NCI-H2081 (cell line): ENCODE measurements around the gene GRIK4.

Experiments
- DNase-seq, 2 experiments: peaks; one replicate each; lab custom pipeline; 2025; lab: John Stamatoyannopoulos, UW

The GRIK4 gene

GRCh38 chr11:120667934-120668333 is 156.4 kb downstream of the GRIK4 start:
- no peak for DNase-seq

- DNase-seq, result no peak
These were observed 157.0 kb downstream of the GRIK4 start for GRCh38 chr11:120668537-120668936.

GRCh38 chr11:120674542-120674941 is 163.0 kb downstream of the GRIK4 start:
- no peak for DNase-seq

GRCh38 chr11:120675171-120675570 is 163.6 kb downstream of the GRIK4 start:
- DNase-seq, result no peak

GRCh38 chr11:120676991-120677390 is 165.4 kb downstream of the GRIK4 start:
- no peak for DNase-seq

- no peak for DNase-seq
These were observed 168.8 kb downstream of the GRIK4 start for GRCh38 chr11:120680322-120680721.

GRCh38 chr11:120681434-120682331 is 170.1 kb downstream of the GRIK4 start:
- peak in 1 of 2 experiments; percentile 31 for DNase-seq

GRCh38 chr11:120682332-120682649 is 170.7 kb downstream of the GRIK4 start:
- no peak for DNase-seq

- no peak for DNase-seq
These were observed 171.3 kb downstream of the GRIK4 start for GRCh38 chr11:120682866-120683265.

- no peak for DNase-seq
These were observed 175.0 kb downstream of the GRIK4 start for GRCh38 chr11:120686516-120686915.

- DNase-seq, result no peak
These were observed 176.6 kb downstream of the GRIK4 start for GRCh38 chr11:120688163-120688562.

GRCh38 chr11:120689596-120690275 is 178.2 kb downstream of the GRIK4 start:
- DNase-seq, result no peak

GRCh38 chr11:120690406-120690805 is 178.9 kb downstream of the GRIK4 start:
- DNase-seq, result no peak

GRCh38 chr11:120694726-120695125 is 183.2 kb downstream of the GRIK4 start:
- no peak for DNase-seq

- no peak for DNase-seq
These were observed 183.9 kb downstream of the GRIK4 start for GRCh38 chr11:120695426-120695825.

- DNase-seq, result no peak
These were observed 184.4 kb downstream of the GRIK4 start for GRCh38 chr11:120695939-120696338.

- no peak for DNase-seq
These were observed 185.2 kb downstream of the GRIK4 start for GRCh38 chr11:120696597-120697218.

- no peak for DNase-seq
These were observed 187.4 kb downstream of the GRIK4 start for GRCh38 chr11:120698918-120699317.

- DNase-seq, result no peak
These were observed 191.1 kb downstream of the GRIK4 start for GRCh38 chr11:120702656-120703055.

GRCh38 chr11:120703358-120704152 is 192.0 kb downstream of the GRIK4 start:
- no peak for DNase-seq

- DNase-seq, result no peak
These were observed 192.8 kb downstream of the GRIK4 start for GRCh38 chr11:120704256-120704750.

GRCh38 chr11:120706257-120706656 is 194.7 kb downstream of the GRIK4 start:
- DNase-seq, result no peak
